Neural cell (in vitro differentiated cells): ENCODE measurements around the gene RHCE. TPM values are rescaled to one million over a fixed set of nuclear protein-coding genes. Genes with fewer than 3 reads are reported as not detected.
"Not testable (repeated sequence)": the region's sequence is repeated elsewhere in the genome, so short reads cannot be mapped to it uniquely, and the experiment has no call there.

Experiments
- H2AFZ ChIP-seq: fragments of 200-600, 300-800 bp; sonication (generic), shearing (Covaris generic); 2 replicates; pipeline ENCODE4 v1.6.0; 2014; ENCODE audit warnings: low read depth, mild to moderate bottlenecking, antibody characterized with exemption, low read length, moderate library complexity
- H3F3A ChIP-seq: fragments of 200-600 bp; shearing (Covaris generic); 2 replicates; pipeline ENCODE4 v1.6.1; 2016; ENCODE audit warnings: mild to moderate bottlenecking, moderate library complexity, mixed read lengths, antibody characterized with exemption, low read length; ENCODE audit not compliant: insufficient read depth, poor library complexity, severe bottlenecking
- H3K27ac ChIP-seq: fragments of 200-600, 300-800 bp; sonication (generic), shearing (Covaris generic); 2 replicates; pipeline ENCODE4 v1.5.1; 2014; ENCODE audit warnings: mild to moderate bottlenecking, low read length, moderate library complexity
- H3K27me3 ChIP-seq: fragments of 300-800, 200-600 bp; sonication (generic), shearing (Covaris generic); 2 replicates; pipeline ENCODE4 v1.6.0; 2014; ENCODE audit warnings: mild to moderate bottlenecking, low read depth, low read length, moderate library complexity; ENCODE audit not compliant: insufficient read depth
- H3K36me3 ChIP-seq: fragments of 300-800, 200-600 bp; sonication (generic), shearing (Covaris generic); 2 replicates; pipeline ENCODE4 v1.5.1; 2014; ENCODE audit warnings: mild to moderate bottlenecking, antibody characterized with exemption, low read length, moderate library complexity; ENCODE audit not compliant: insufficient read depth
- H3K4me2 ChIP-seq: fragments of 300-800, 200-600 bp; sonication (generic), shearing (Covaris generic); 2 replicates; pipeline ENCODE4 v1.6.0; 2014; ENCODE audit warnings: mild to moderate bottlenecking, low read length
- H3K4me3 ChIP-seq: fragments of 300-800, 200-600 bp; sonication (generic), shearing (Covaris generic); 2 replicates; pipeline ENCODE4 v1.5.1; 2014; ENCODE audit warnings: mild to moderate bottlenecking, low read length, moderate library complexity
- H3K79me2 ChIP-seq: fragments of 200-600 bp; shearing (Covaris generic); replicated peaks from 2 replicates; pipeline ENCODE4 v1.6.0; 2014; ENCODE audit warnings: mild to moderate bottlenecking, low read length, moderate library complexity; ENCODE audit not compliant: insufficient read depth
- H3K9ac ChIP-seq: fragments of 300-800, 200-600 bp; sonication (generic), shearing (Covaris generic); 2 replicates; pipeline ENCODE4 v1.6.1; 2016; ENCODE audit warnings: mild to moderate bottlenecking, low read length, mixed read lengths
- H3K9me2 ChIP-seq: fragments of 200-600 bp; shearing (Covaris generic); 2 replicates; pipeline ENCODE4 v1.6.1; 2016; ENCODE audit warnings: mild to moderate bottlenecking, low read length, mixed read lengths; ENCODE audit not compliant: insufficient read depth
- H3K9me3 ChIP-seq: fragments of 200-600, 300-800 bp; sonication (generic), shearing (Covaris generic); 2 replicates; pipeline ENCODE4 v1.6.1; 2016; ENCODE audit warnings: mild to moderate bottlenecking, mixed run types, low read length, moderate library complexity, mixed read lengths
- H4K20me1 ChIP-seq: fragments of 200-600 bp; shearing (Covaris generic); 2 replicates; pipeline ENCODE4 v1.6.1; 2016; ENCODE audit warnings: mild to moderate bottlenecking, mixed run types; ENCODE audit not compliant: insufficient read depth
- CTCF ChIP-seq: fragments of 450-650 bp; IDR thresholded peaks from 2 replicates; pipeline ENCODE4 v1.5.1; 2014; ENCODE audit warnings: antibody characterized with exemption, mild to moderate bottlenecking, moderate library complexity; ENCODE audit not compliant: poor library complexity, severe bottlenecking
- EP300 ChIP-seq: fragments of 450-650 bp; conservative IDR thresholded peaks from 2 replicates; pipeline ENCODE4 v1.6.1; 2014; ENCODE audit warnings: antibody characterized with exemption, mild to moderate bottlenecking, moderate library complexity; ENCODE audit not compliant: poor library complexity, severe bottlenecking
- EZH2 ChIP-seq: fragments of 200-600, 300-800 bp; shearing (Covaris generic), sonication (generic); IDR thresholded peaks from 2 replicates; pipeline ENCODE4 v1.6.1; 2014; ENCODE audit warnings: antibody characterized with exemption, low read length, borderline replicate concordance, mild to moderate bottlenecking; ENCODE audit not compliant: insufficient read depth, poor library complexity, severe bottlenecking
- MXI1 ChIP-seq: fragments of 450-650 bp; conservative IDR thresholded peaks from 2 replicates; pipeline ENCODE4 v1.6.1; 2014; ENCODE audit warnings: antibody characterized with exemption, mild to moderate bottlenecking; ENCODE audit not compliant: poor library complexity, severe bottlenecking
- POLR2AphosphoS5 ChIP-seq: IDR thresholded peaks from 2 replicates; pipeline ENCODE4 v1.6.1; 2012
- RAD21 ChIP-seq: fragments of 450-650 bp; conservative IDR thresholded peaks from 2 replicates; pipeline ENCODE4 v1.6.1; 2014; ENCODE audit warnings: antibody characterized with exemption, mild to moderate bottlenecking, moderate library complexity
- REST ChIP-seq: IDR thresholded peaks from 2 replicates; pipeline ENCODE4 v1.6.1; 2012; ENCODE audit warnings: borderline replicate concordance
- SMC3 ChIP-seq: fragments of 450-650 bp; conservative IDR thresholded peaks from 2 replicates; pipeline ENCODE4 v1.6.1; 2014; ENCODE audit warnings: antibody characterized with exemption, mild to moderate bottlenecking, moderate library complexity; ENCODE audit not compliant: poor library complexity
- TAF1 ChIP-seq: IDR thresholded peaks from 2 replicates; pipeline ENCODE4 v1.6.1; 2012; ENCODE audit warnings: low read depth
- polyA plus RNA-seq: library from polyadenylated mRNA; depleted of rRNA; stranded (reverse); fragments of >200 nt; gene quantifications from 2 replicates; pipeline ENCODE4 v1.2.3, GENCODE V29; 2014

The RHCE gene
- polyA plus RNA-seq, 1 donor from 2014 or later = 1.1 TPM

- H3K4me2 ChIP-seq = no peak overlapping the region
- H4K20me1 ChIP-seq = no peaks in the 10 kb centered on the region
- H3K27ac ChIP-seq = no peak overlapping the region
- no peak overlapping the region for H3K9ac ChIP-seq
- H3K9me3 ChIP-seq = no peaks in the 10 kb centered on the region
- H3K27me3 ChIP-seq = no peaks in the 10 kb centered on the region
- no peaks in the 10 kb centered on the region for H3K9me2 ChIP-seq
- no peak overlapping the region for H3K4me3 ChIP-seq
- H3F3A ChIP-seq = no peaks in the 10 kb centered on the region
- no peaks in the 10 kb centered on the region for H3K79me2 ChIP-seq
- H2AFZ ChIP-seq = no peak overlapping the region
- H3K36me3 ChIP-seq = no peaks in the 10 kb centered on the region
- TF ChIP-seq SMC3 = no peak
- no peak for TF ChIP-seq EZH2
- TF ChIP-seq EP300 = no peak
- TF ChIP-seq MXI1 = no peak
- TF ChIP-seq RAD21 = no peak
- no peak for TF ChIP-seq TAF1
- no peak for TF ChIP-seq REST
These were observed 51.4 kb downstream of the RHCE start for GRCh38 chr1:25369241-25369640.

GRCh38 chr1:25362634-25363559 is 57.7 kb downstream of the RHCE start:
- H2AFZ ChIP-seq, H3K36me3 ChIP-seq, H3K79me2 ChIP-seq, H3K27me3 ChIP-seq, H3F3A ChIP-seq, H3K27ac ChIP-seq, H3K4me2 ChIP-seq, H3K9me2 ChIP-seq, H4K20me1 ChIP-seq, H3K9ac ChIP-seq, H3K4me3 ChIP-seq, H3K9me3 ChIP-seq: not testable (repeated sequence)

GRCh38 chr1:25361901-25362300 is 58.7 kb downstream of the RHCE start:
- Histone ChIP-seq H3K9ac (no peak overlapping the region), H3F3A (no peaks in the 10 kb centered on the region), H3K9me2 (no peaks in the 10 kb centered on the region), H3K4me3 (no peak overlapping the region), H3K36me3 (peaks cover 8% of the 10 kb centered on the region), H3K4me2 (no peak overlapping the region), H3K79me2 (no peaks in the 10 kb centered on the region), H3K9me3 (no peaks in the 10 kb centered on the region), H4K20me1 (no peaks in the 10 kb centered on the region), H3K27ac (no peak overlapping the region), H2AFZ (no peak overlapping the region), H3K27me3 (no peaks in the 10 kb centered on the region)
- TF ChIP-seq SMC3 = no peak
- TF ChIP-seq RAD21 = no peak
- TF ChIP-seq REST = no peak
- TF ChIP-seq MXI1 = no peak
- TF ChIP-seq CTCF = no peak
- no peak for TF ChIP-seq POLR2AphosphoS5
- no peak for TF ChIP-seq EP300
- no peak for TF ChIP-seq TAF1
- TF ChIP-seq EZH2 = no peak
